Prostate gland (tissue), 2 donors: ENCODE data around the gene CHCHD10.

ENCODE experiments used
- POLR2AphosphoS5 ChIP-seq: sonication (generic); formaldehyde crosslinking; IDR thresholded peaks from one replicate; pipeline ENCODE4 v1.6.1; 2017; ENCODE audit warnings: antibody characterized with exemption
- TF ChIP-seq, protein P1 (sequence below), 4 experiments: fragments of 200-600 bp in 2 of 4; fragments of 450-650 bp in 2 of 4; sonication (generic) in 2 of 4; IDR thresholded peaks; 1 replicate in 3 of 4; 2 replicates in 1 of 4; pipeline ENCODE4 v1.5.1; 2016 to 2019; ENCODE audit warnings: antibody characterized with exemption in 4 of 4, mild to moderate bottlenecking in 2 of 4, moderate library complexity in 2 of 4

DNA sequence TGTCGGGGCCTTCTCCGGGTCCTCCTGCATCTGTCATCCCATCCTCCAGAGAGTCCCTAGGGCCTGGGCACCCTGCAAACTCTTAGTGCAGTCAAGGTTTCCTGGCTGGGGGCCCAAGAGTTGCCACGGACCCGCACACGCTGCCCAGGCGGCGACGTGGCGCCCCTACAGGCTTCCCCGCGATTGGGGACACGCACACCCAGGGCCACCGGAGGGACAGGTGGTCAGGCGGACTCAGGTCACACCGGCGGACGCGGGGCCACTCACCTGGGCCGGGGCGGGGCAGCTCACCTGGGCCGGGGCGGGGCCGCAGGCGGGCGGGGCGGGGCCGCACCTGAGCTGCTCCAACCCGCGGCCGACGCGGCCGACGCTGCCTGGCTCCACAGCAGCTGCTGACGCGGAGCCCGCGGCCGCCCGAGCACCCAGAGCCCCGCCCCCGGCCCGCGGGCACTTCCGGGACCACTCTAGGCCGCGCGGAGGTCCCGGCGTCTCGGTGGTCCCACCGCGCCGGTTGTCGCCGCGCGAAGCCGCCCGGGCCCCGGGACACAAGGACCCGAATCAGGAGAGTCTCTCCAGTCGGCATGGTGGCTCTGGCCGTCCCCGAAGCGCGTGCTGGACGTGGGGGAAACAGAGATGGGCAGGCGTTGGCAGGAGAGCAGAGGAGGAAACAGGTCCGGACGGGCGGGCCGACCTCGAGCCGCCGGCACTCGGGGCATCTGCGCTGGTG, 16.9 kb downstream of the CHCHD10 start, which contains the start of gene ZNF70:
- TF ChIP-seq, protein P1, sequence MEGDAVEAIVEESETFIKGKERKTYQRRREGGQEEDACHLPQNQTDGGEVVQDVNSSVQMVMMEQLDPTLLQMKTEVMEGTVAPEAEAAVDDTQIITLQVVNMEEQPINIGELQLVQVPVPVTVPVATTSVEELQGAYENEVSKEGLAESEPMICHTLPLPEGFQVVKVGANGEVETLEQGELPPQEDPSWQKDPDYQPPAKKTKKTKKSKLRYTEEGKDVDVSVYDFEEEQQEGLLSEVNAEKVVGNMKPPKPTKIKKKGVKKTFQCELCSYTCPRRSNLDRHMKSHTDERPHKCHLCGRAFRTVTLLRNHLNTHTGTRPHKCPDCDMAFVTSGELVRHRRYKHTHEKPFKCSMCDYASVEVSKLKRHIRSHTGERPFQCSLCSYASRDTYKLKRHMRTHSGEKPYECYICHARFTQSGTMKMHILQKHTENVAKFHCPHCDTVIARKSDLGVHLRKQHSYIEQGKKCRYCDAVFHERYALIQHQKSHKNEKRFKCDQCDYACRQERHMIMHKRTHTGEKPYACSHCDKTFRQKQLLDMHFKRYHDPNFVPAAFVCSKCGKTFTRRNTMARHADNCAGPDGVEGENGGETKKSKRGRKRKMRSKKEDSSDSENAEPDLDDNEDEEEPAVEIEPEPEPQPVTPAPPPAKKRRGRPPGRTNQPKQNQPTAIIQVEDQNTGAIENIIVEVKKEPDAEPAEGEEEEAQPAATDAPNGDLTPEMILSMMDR (IDR thresholded peaks at IDR 0.05), result peak in 1 of 4 experiments; percentile 5
- TF ChIP-seq POLR2AphosphoS5, result peak; percentile 32
